Measurements from ENCODE around the gene FUT8. TPM values are rescaled to one million over a fixed set of nuclear protein-coding genes. Genes with fewer than 3 reads are reported as not detected.

FUT8 gene
- total RNA-seq, 6 experiments from 2014 or later, result 2.6 to 4.9 (median 3.5) TPM

DNA sequence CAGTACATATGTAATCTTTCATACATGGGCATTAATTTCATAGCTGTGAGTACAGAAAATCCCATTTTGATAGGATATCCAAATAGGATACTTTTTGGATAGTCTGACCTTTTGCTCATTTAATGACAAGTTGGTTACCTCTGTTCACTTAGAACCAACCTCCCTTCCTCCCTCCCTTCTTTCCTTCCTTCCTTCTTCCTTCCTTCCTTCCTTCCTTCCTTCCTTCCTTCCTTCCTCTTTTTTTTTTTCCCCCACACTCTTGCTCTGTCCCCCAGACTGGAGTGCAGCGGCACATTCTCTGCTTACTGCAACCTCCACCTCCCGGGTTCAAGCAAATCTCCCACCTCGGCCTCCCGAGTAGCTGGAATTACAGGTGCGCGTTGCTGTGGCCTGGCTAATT lies 162.9 kb downstream of the FUT8 start:
- TF ChIP-seq POLR2A (IDR thresholded peaks at IDR 0.05), result no peak
- no peak for TF ChIP-seq CTCF (IDR thresholded peaks at IDR 0.05)
- Histone ChIP-seq H3K27me3 (no peaks in the 10 kb centered on the region), H3K36me3 (no peaks in the 10 kb centered on the region), H3K4me1 (no peaks in the 10 kb centered on the region), H3K27ac (no peak overlapping the region), H3K9me3 (no peaks in the 10 kb centered on the region), H3K4me3 (no peak overlapping the region)
- ATAC-seq (no peak), DNase-seq (no peak)
- 98% methylated on average over 6 of the region's 6 CpGs for WGBS (ENCODE audit: insufficient coverage, low coverage, low lambda C conversion rate, missing lambda C conversion rate)
- intact Hi-C loops (cut with DNase I), result no loop called here

DNA sequence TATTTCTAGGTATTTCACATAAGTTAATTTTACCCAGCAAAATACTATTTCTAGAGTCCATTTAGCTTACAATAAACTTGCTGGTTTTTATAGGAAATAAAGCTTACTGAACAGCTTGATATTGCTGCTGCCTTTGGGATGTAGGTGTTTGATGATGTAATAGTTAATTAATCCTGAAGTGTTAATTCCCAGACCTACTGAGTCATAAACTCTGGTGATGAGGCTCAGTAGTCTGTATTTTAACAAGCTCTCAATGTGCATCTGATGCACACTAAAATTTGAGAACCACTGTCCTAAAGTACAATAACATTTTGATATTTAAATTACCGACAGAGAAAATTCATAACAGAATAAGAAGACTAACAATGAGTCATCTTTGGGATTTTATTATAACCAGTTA lies 168.4 kb downstream of the FUT8 start:
- ATAC-seq, result no peak
- WGBS (ENCODE audit: insufficient coverage, low coverage, low lambda C conversion rate, missing lambda C conversion rate), result 86% methylated on average over 1 of the region's 1 CpG

DNA sequence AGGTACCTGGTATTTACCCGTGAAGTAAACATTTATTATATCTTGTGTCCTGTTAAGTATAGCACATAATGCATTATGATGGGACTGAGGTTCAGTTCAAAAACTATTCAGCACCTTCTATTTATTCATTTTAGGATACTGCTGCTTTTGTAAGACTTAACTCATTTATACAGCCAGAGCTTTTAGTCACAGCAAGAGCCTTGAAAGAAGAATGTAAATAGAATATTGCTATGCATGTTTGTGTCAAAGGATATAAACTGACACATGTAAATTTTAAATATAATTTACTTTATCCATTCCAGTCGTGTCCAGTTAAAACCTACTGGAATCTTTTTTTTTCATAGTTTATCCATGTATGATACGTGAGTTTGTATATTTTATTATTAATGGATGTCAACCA lies 168.8 kb downstream of the FUT8 start:
- TF ChIP-seq POLR2A (IDR thresholded peaks at IDR 0.05), result no peak
- no peak for TF ChIP-seq CTCF (IDR thresholded peaks at IDR 0.05)
- H3K4me3 ChIP-seq, result no peak overlapping the region
- DNase-seq, result no peak
- intact Hi-C loops (cut with DNase I), result no loop called here
- no peaks in the 10 kb centered on the region for H3K36me3 ChIP-seq
- H3K9me3 ChIP-seq, result no peaks in the 10 kb centered on the region
- WGBS (ENCODE audit: insufficient coverage, low coverage, low lambda C conversion rate, missing lambda C conversion rate), result 73% methylated on average over 3 of the region's 3 CpGs
- no peak for ATAC-seq
- H3K4me1 ChIP-seq, result no peaks in the 10 kb centered on the region
- no peak overlapping the region for H3K27ac ChIP-seq
- H3K27me3 ChIP-seq, result no peaks in the 10 kb centered on the region

More for the DNA sequence above, 168.4 kb downstream of the FUT8 start:
- no peaks in the 10 kb centered on the region for H3K9me3 ChIP-seq
- H3K27ac ChIP-seq, result no peak overlapping the region
- no peak overlapping the region for H3K4me3 ChIP-seq
- no peaks in the 10 kb centered on the region for H3K4me1 ChIP-seq
- TF ChIP-seq CTCF (IDR thresholded peaks at IDR 0.05) (no peak), POLR2A (IDR thresholded peaks at IDR 0.05) (no peak)
- intact Hi-C loops (cut with DNase I), result no loop called here
- H3K36me3 ChIP-seq, result no peaks in the 10 kb centered on the region
- H3K27me3 ChIP-seq, result no peaks in the 10 kb centered on the region
- no peak for DNase-seq

- no peak for DNase-seq
- no peak overlapping the region for H3K27ac ChIP-seq
- WGBS (ENCODE audit: insufficient coverage, low coverage, low lambda C conversion rate, missing lambda C conversion rate), result 88% methylated on average over 3 of the region's 3 CpGs
- intact Hi-C loops (cut with DNase I), result no loop called here
- no peak for ATAC-seq
- H3K36me3 ChIP-seq, result no peaks in the 10 kb centered on the region
- no peaks in the 10 kb centered on the region for H3K9me3 ChIP-seq
- no peaks in the 10 kb centered on the region for H3K4me1 ChIP-seq
- no peak for TF ChIP-seq POLR2A (IDR thresholded peaks at IDR 0.05)
- no peak for TF ChIP-seq CTCF (IDR thresholded peaks at IDR 0.05)
- H3K4me3 ChIP-seq, result no peak overlapping the region
- no peaks in the 10 kb centered on the region for H3K27me3 ChIP-seq
Observed at GRCh38 chr14:65581799-65582198, 169.3 kb downstream of the FUT8 start.

- DNase-seq, result no peak
- WGBS (ENCODE audit: insufficient coverage, low coverage, low lambda C conversion rate, missing lambda C conversion rate), result 92% methylated on average over 1 of the region's 1 CpG
- Histone ChIP-seq H3K36me3 (no peaks in the 10 kb centered on the region), H3K4me1 (peaks cover 0 to 9% (median 2%) of the 10 kb centered on the region in 4 donors), H3K4me3 (no peak overlapping the region), H3K27me3 (no peaks in the 10 kb centered on the region), H3K9me3 (no peaks in the 10 kb centered on the region), H3K27ac (no peak overlapping the region)
- no peak for ATAC-seq
- no peak for TF ChIP-seq CTCF (IDR thresholded peaks at IDR 0.05)
- TF ChIP-seq POLR2A (IDR thresholded peaks at IDR 0.05), result no peak
- intact Hi-C loops (cut with DNase I), result no loop called here
Observed at GRCh38 chr14:65585216-65585615, 172.7 kb downstream of the FUT8 start.
